ENCODE results near the gene TMEM161A. TPM values are rescaled to one million over a fixed set of nuclear protein-coding genes. Genes with fewer than 3 reads are reported as not detected.

The TMEM161A gene
- total and polyA plus RNA-seq, 9 donors, result 3.2 to 33.9 (median 23.9) TPM

DNA sequence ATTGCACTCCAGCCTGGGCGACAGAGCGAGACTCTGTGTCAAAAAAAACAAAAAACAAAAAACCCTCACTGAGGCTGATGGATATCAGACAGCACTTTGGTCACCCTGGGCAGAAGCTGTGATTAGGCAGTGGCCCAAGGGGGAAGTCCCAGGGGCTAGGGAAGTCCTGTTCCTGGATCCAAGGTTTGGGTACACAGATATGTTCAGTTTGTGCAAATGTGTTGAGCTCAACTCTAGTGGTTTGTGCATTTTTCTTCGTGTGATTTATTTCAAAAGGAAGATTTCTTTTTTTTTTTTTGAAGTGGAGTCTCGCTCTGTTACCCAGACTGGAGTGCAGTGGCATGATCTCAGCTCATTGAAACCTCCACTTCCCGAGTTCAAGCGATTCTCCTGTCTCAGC, 19.5 kb upstream of the TMEM161A start:
- Histone ChIP-seq H3K27me3 (no peaks in the 10 kb centered on the region), H3K4me3 (no peak overlapping the region), H3K36me3 (no peaks in the 10 kb centered on the region), H3K27ac (no peak overlapping the region), H3K9me3 (no peaks in the 10 kb centered on the region), H3K4me1 (ENCODE audit: insufficient read depth) (no peaks in the 10 kb centered on the region)
- DNase-seq, result no peak
- TF ChIP-seq, protein P1, sequence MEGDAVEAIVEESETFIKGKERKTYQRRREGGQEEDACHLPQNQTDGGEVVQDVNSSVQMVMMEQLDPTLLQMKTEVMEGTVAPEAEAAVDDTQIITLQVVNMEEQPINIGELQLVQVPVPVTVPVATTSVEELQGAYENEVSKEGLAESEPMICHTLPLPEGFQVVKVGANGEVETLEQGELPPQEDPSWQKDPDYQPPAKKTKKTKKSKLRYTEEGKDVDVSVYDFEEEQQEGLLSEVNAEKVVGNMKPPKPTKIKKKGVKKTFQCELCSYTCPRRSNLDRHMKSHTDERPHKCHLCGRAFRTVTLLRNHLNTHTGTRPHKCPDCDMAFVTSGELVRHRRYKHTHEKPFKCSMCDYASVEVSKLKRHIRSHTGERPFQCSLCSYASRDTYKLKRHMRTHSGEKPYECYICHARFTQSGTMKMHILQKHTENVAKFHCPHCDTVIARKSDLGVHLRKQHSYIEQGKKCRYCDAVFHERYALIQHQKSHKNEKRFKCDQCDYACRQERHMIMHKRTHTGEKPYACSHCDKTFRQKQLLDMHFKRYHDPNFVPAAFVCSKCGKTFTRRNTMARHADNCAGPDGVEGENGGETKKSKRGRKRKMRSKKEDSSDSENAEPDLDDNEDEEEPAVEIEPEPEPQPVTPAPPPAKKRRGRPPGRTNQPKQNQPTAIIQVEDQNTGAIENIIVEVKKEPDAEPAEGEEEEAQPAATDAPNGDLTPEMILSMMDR (IDR thresholded peaks at IDR 0.05), result no peak
- no peak for TF ChIP-seq EP300 (IDR thresholded peaks at IDR 0.05)
- no peak for TF ChIP-seq POLR2A (IDR thresholded peaks at IDR 0.05)
- 70 to 84% (median 82%) methylated on average over 6 of the region's 6 CpGs for WGBS, 3 donors
- intact Hi-C loops (cut with DNase I), result no loop called here

DNA sequence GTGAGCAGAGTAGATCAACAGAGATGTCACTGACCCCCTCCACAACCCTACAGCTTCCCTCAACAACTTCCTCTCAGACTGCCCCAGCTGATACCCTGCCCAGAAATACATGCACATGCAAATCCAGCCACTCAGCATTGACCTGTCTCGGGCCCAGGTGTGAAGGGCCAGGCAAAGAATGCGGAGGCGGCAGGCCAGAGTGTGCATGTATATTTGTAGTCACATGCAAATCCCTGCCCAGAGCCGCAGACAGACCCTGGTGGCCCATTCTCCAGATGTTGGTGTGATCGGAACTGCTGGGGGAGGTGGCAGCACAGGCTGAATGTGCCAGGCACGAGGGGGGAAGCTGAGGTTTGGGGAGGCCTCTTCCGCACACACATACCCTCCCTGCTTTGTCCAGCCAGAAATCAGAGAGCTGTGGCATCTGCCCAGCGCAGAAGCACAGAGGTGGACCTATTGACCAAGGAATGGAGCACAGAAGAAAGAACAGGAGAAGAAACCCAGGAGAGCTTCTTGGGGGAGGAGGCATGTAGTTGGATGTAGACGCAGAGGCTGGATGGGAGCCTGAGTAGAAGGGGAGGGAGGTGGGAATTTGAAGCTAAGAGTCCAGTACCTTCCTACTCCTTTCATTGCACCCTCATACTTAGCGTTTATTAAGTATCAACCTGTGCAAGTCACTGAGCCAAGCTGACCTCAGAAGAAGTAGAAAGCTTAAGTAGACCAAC, 17.4 kb upstream of the TMEM161A start:
- intact Hi-C loops (cut with DNase I), result no loop called here
- no peak overlapping the region for H3K4me3 ChIP-seq
- H3K9me3 ChIP-seq, result no peaks in the 10 kb centered on the region
- no peaks in the 10 kb centered on the region for H3K27me3 ChIP-seq
- WGBS, 3 donors, result 84 to 93% (median 89%) methylated on average over 10 of the region's 10 CpGs
- no peaks in the 10 kb centered on the region for H3K36me3 ChIP-seq
- H3K4me1 ChIP-seq (ENCODE audit: insufficient read depth), result no peaks in the 10 kb centered on the region
- no peak overlapping the region for H3K27ac ChIP-seq
- DNase-seq, result no peak
- TF ChIP-seq, protein P1 (IDR thresholded peaks at IDR 0.05), result no peak
- TF ChIP-seq POLR2A (IDR thresholded peaks at IDR 0.05) (no peak), EP300 (IDR thresholded peaks at IDR 0.05) (no peak)

DNA sequence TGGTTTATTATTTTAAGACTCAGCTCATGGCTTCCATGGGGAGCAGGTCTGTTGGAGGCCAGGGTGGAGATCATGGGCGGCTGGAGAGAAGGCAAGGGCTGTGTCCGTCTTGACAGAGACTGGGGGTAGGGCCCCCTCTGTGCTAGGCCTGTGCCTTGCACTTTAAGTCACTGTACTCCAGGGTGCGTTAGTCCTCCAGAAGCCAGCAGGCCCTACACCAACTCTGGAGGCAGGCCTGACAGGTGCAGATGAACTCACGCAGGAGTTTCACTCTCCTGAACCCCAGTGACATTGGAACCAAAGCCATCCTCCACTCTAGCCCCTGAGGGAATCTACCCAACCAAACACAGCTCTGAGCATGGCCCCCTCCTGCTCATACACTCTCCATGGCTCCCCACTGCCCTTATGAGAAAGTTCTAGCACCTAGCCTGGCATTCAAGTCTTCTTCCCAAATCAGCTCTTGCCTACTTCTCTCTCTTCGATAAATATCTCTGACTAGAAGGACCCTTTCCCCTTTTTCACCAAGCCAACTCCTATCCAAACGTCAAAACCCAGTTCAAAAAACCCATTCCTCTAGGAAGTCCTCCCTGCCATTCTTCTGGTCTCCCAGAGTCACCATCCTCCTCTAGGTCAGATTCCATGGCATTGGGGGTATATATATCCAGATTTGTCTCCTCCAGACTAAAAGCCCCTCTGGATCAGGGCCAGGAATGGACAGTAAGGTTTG, 16.7 kb upstream of the TMEM161A start:
- Histone ChIP-seq H3K36me3 (no peaks in the 10 kb centered on the region), H3K4me1 (ENCODE audit: insufficient read depth) (no peaks in the 10 kb centered on the region), H3K27ac (no peak overlapping the region), H3K9me3 (no peaks in the 10 kb centered on the region), H3K27me3 (no peaks in the 10 kb centered on the region), H3K4me3 (no peak overlapping the region)
- WGBS, 3 donors, result 93 to 96% (median 93%) methylated on average over 6 of the region's 6 CpGs
- TF ChIP-seq, protein P1 (IDR thresholded peaks at IDR 0.05), result no peak
- TF ChIP-seq EP300 (IDR thresholded peaks at IDR 0.05) (no peak), POLR2A (IDR thresholded peaks at IDR 0.05) (no peak)
- no peak for DNase-seq
- intact Hi-C loops (cut with DNase I), result no loop called here

DNA sequence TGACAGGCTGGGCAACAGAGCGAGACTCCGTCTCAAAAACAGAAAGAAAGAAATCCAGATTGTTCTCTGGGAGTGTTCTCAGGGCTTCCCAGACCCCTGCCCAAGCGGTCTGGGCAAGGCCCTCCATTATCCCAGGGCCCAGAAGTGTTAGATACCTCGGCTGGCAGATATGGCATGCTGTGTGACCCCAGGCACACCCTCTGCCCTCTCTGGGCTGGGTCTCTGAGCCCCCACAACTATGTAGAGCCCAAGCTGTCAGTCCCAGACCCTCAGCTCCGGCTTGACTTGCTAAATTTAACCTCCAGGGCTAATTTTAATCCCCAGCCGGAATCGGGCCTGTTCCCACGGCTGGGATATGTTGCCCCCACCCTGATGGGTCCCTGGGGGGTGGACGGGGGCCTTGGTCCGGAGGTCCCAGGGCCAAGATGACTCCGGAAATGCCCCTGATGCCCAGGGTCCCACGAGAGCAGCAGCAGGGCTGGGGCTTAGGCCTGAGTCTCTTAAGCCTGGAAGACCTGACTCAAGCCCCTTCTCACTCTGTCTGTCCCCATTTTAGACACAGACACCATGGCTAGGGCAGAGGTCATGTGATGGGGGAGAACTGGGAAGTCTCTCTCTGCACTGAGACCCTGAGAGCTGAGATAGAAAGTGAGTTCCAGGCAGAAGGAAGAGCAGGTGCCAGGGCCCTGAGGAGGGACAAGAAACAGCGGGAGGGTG, 14.5 kb upstream of the TMEM161A start:
- Histone ChIP-seq H3K27ac (no peak overlapping the region), H3K4me1 (ENCODE audit: insufficient read depth) (no peaks in the 10 kb centered on the region), H3K9me3 (no peaks in the 10 kb centered on the region), H3K4me3 (no peak overlapping the region), H3K27me3 (no peaks in the 10 kb centered on the region), H3K36me3 (no peaks in the 10 kb centered on the region)
- TF ChIP-seq EP300 (IDR thresholded peaks at IDR 0.05), result no peak
- TF ChIP-seq POLR2A (IDR thresholded peaks at IDR 0.05), result no peak
- TF ChIP-seq, protein P1 (IDR thresholded peaks at IDR 0.05), result no peak
- intact Hi-C loops (cut with DNase I), result no loop called here
- no peak for DNase-seq
- WGBS, 3 donors, result 69 to 78% (median 77%) methylated on average over 13 of the region's 13 CpGs

All from ovary (tissue), 9 donors.